HepG2 (cell line): ENCODE data around the gene GPR162. TPM values are rescaled to one million over a fixed set of nuclear protein-coding genes. Genes with fewer than 3 reads are reported as not detected.

Experiments used
- ATAC-seq: fragments of 200-7000 bp; cut with Tn5 transposase; 3 replicates; pipeline ENCODE4 v1.9.1; 2020; ENCODE audit warnings: mild to moderate bottlenecking, moderate library complexity
- BruUV-seq: library from RNA; stranded (reverse); fragments of 400-500 nt; replicated peaks from 2 replicates; lab custom pipeline; 2021; lab: Mats Ljungman, UMichigan
- CTCF ChIA-PET: fragments of 300-600 bp; formaldehyde crosslinking; extraction: SDS; loops from one replicate; lab custom pipeline; 2021; ENCODE audit warnings: low total read pairs, inconsistent platforms, low intra/inter-chr PET ratio; lab: Yijun Ruan, JAX
- POLR2A ChIA-PET: fragments of 350-600 bp; sonication (Branson Sonifier 250); formaldehyde crosslinking; loops from one replicate; lab custom pipeline; 2020; ENCODE audit warnings: antibody characterized with exemption, inconsistent platforms; lab: Yijun Ruan, JAX
- DNase-seq: peaks from one replicate; pipeline ENCODE4 v3.0.0-alpha.2; 2015; ENCODE audit warnings: low spot score
- FAIRE-seq: peaks from 3 replicates; lab custom pipeline; 2011; peaks lifted over from hg19 to GRCh38; lab: Jason Lieb, UNC
- H2AFZ ChIP-seq: one replicate; pipeline ENCODE4 v1.6.1; 2011; ENCODE audit warnings: low read length, inconsistent platforms
- H3K27ac ChIP-seq: fragments of 300-600 bp; 3 replicates; pipeline ENCODE4 v1.8.0; 2011; ENCODE audit warnings: mixed run types, mild to moderate bottlenecking, mixed read lengths, low read length, inconsistent platforms; ENCODE audit not compliant: insufficient read depth; ENCODE audit errors: extremely low read length
- H3K27me3 ChIP-seq, 2 experiments: fragments of 200-600 bp in 1 of 2; 2 replicates in 1 of 2; 3 replicates in 1 of 2; pipeline versions ENCODE4 v1.6.0 to v1.8.0; 2011; ENCODE audit warnings: low read length in 2 of 2, mild to moderate bottlenecking in 2 of 2, moderate library complexity in 2 of 2, inconsistent platforms in 1 of 2; ENCODE audit not compliant: insufficient read depth in 2 of 2, control insufficient read depth in 1 of 2
- H3K36me3 ChIP-seq, 2 experiments: fragments of 200-600 bp in 1 of 2; replicated peaks in 1 of 2; 2 replicates in 1 of 2; 3 replicates in 1 of 2; pipeline versions ENCODE4 v1.5.1 to v1.8.0; 2011; ENCODE audit warnings: low read length in 2 of 2, inconsistent platforms in 1 of 2; ENCODE audit not compliant: insufficient read depth in 2 of 2, control insufficient read depth in 1 of 2
- H3K4me1 ChIP-seq: 2 replicates; pipeline ENCODE4 v1.5.1; 2012; ENCODE audit warnings: low read length, inconsistent platforms; ENCODE audit not compliant: insufficient read depth
- H3K4me2 ChIP-seq: 2 replicates; pipeline ENCODE4 v1.6.0; 2011; ENCODE audit warnings: low read depth, low read length, inconsistent platforms
- H3K4me3 ChIP-seq, 3 experiments: fragments of 200-600 bp in 1 of 3; sonication (generic), shearing (Covaris generic) in 1 of 3; replicated peaks in 1 of 3; 2 replicates each; pipeline ENCODE4 v1.5.1; 2011 to 2016; ENCODE audit warnings: low read length in 3 of 3, inconsistent platforms in 2 of 3, low read depth in 2 of 3, mild to moderate bottlenecking in 2 of 3, control low read depth in 1 of 3, mixed read lengths in 1 of 3; ENCODE audit not compliant: insufficient read depth in 1 of 3
- H3K79me2 ChIP-seq: one replicate; pipeline ENCODE4 v1.6.1; 2011; ENCODE audit warnings: low read length, inconsistent platforms; ENCODE audit not compliant: insufficient read depth
- H3K9ac ChIP-seq: 2 replicates; pipeline ENCODE4 v1.6.0; 2011; ENCODE audit warnings: mild to moderate bottlenecking, low read depth, low read length, inconsistent platforms; ENCODE audit not compliant: insufficient read depth
- H3K9me3 ChIP-seq: 2 replicates; pipeline ENCODE4 v1.5.1; 2012; ENCODE audit warnings: mild to moderate bottlenecking, low read length
- H4K20me1 ChIP-seq: 2 replicates; pipeline ENCODE4 v1.6.0; 2011; ENCODE audit warnings: inconsistent platforms, mild to moderate bottlenecking, low read length, moderate library complexity; ENCODE audit not compliant: insufficient read depth
- ARNT2 ChIP-seq: sonication (generic); formaldehyde crosslinking; IDR thresholded peaks from 2 replicates; pipeline ENCODE4 v1.8.0; 2022; ENCODE audit warnings: mild to moderate bottlenecking, low read depth, missing genetic modification reagents, moderate library complexity
- CREM ChIP-seq, 2 experiments: sonication (generic) in 1 of 2; formaldehyde crosslinking in 1 of 2; IDR thresholded peaks; 2 replicates each; pipeline versions ENCODE4 v1.4.0 to v1.6.1; 2016 to 2020; ENCODE audit warnings: antibody characterized with exemption in 1 of 2, mild to moderate bottlenecking in 1 of 2, missing genetic modification reagents in 1 of 2
- SSRP1 ChIP-seq: IDR thresholded peaks from 2 replicates; pipeline ENCODE4 v1.6.1; 2016; ENCODE audit warnings: control low read depth
- ZFP36 ChIP-seq: fragments of 150-350 bp; IDR thresholded peaks from 2 replicates; pipeline ENCODE4 v1.6.1; 2018; ENCODE audit warnings: borderline replicate concordance, low read length, low read depth; ENCODE audit not compliant: partially characterized antibody
- ZNF253 ChIP-seq: sonication (generic); formaldehyde crosslinking; IDR thresholded peaks from 2 replicates; pipeline ENCODE4 v1.8.0; 2022; ENCODE audit warnings: mild to moderate bottlenecking, missing genetic modification reagents, borderline replicate concordance
- ZNF879 ChIP-seq: sonication (generic); formaldehyde crosslinking; IDR thresholded peaks from 2 replicates; pipeline ENCODE4 v1.8.1; 2023; ENCODE audit warnings: missing genetic modification reagents
- WGBS: methylation state at CpG from one replicate; pipeline ENCODE4 v1.1.6; 2017; ENCODE audit warnings: low lambda C conversion rate; 5-methylcytosine and 5-hydroxymethylcytosine counted together
- in situ Hi-C: cut with HindIII; loops from 2 replicates; pipeline ENCODE4 v1.10.0; 2017; ENCODE audit warnings: low pct_unique_long_range_greater_than_20kb; ENCODE audit not compliant: extremely low pct_ligation_motif_present
- intact Hi-C: fragments of 100-400 bp; cut with micrococcal nuclease; formaldehyde crosslinking; loops from one replicate; pipeline ENCODE4 v1.10.0; 2022; ENCODE audit not compliant: unreplicated experiment
- polyA plus RNA-seq, 8 experiments: library from polyadenylated mRNA; depleted of rRNA in 3 of 8; stranded (reverse) in 7 of 8; unstranded in 1 of 8; fragments of >200 nt; fragmentation: Illumina TruSeq in 4 of 8; extraction: Trizol in 4 of 8; gene quantifications; 2 replicates each; pipeline versions ENCODE4 v1.2.1 to v1.2.3, GENCODE V29; 2011 to 2016; ENCODE audit warnings: low read depth in 4 of 8, missing spikeins in 1 of 8, mixed read lengths in 1 of 8; ENCODE audit not compliant: insufficient read depth in 1 of 8
- total RNA-seq, 5 experiments: library from RNA; depleted of rRNA; stranded (reverse); fragments of >200 nt; fragmentation: Illumina TruSeq; extraction: Trizol; gene quantifications; 2 replicates each; pipeline ENCODE4 v1.2.3, GENCODE V29; 2016; ENCODE audit warnings: low read depth in 1 of 5
- TF ChIP-seq, protein P1 (sequence below): sonication (generic); formaldehyde crosslinking; IDR thresholded peaks from 2 replicates; pipeline ENCODE4 v1.4.0; 2020; ENCODE audit warnings: mild to moderate bottlenecking, missing genetic modification reagents
- TF ChIP-seq, protein P2 (sequence below): sonication (generic); formaldehyde crosslinking; conservative IDR thresholded peaks from 2 replicates; pipeline ENCODE4 v1.5.0; 2020; ENCODE audit warnings: missing genetic modification reagents

The GPR162 gene
- total and polyA plus RNA-seq, 2 of the 13 experiments (the other 11 are each of a cell fraction or from before 2014, with no cell fraction given): 0.08 TPM; not detected in 1

DNA sequence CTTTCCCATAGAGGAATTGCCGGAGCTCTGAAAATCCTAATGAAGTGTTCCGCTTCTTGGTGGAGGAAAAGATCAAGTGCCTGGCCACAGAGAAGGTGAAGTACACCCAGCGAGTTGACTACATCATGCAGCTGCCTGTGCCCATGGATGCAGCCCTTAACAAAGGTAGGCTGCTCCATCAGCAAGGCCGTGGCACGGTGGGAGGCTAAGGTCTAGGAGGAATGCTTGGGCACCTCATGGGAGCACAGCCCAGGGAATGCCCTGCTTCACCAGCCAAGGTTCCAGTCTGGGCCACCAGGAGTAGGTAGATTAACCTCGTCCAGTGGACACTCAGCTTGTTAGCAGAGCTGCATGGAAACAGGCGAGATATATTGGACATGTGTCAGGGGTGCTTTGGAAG is 39.3 kb downstream of the GPR162 start:
- H3K27ac ChIP-seq: no peak overlapping the region
- no peaks in the 10 kb centered on the region for H3K79me2 ChIP-seq
- H3K4me1 ChIP-seq: no peaks in the 10 kb centered on the region
- H3K9ac ChIP-seq: no peak overlapping the region
- POLR2A ChIA-PET: interaction anchor here (1.3 kb wide), 1 partner anchor 9 kb away, joined by 3 read pairs; the partner anchor contains the start of gene USP5
- no peak overlapping the region for H3K4me2 ChIP-seq
- FAIRE-seq (no peak), ATAC-seq (no peak), DNase-seq (no peak)
- H3K4me3 ChIP-seq: no peak overlapping the region
- intact Hi-C loops (no loop called here), in situ Hi-C loops (no loop called here)
- CTCF ChIA-PET: no interaction called here
- TF ChIP-seq ZNF253 (CRISPR knock-in tag) (no peak), ARNT2 (CRISPR knock-in tag) (no peak), SSRP1 (CRISPR knock-in tag) (no peak), ZNF879 (CRISPR knock-in tag) (no peak), CREM (IDR thresholded peaks at IDR 0.05) (no peak), CREM (CRISPR knock-in tag; IDR thresholded peaks at IDR 0.05) (no peak), ZFP36 (no peak)
- TF ChIP-seq, protein P1, sequence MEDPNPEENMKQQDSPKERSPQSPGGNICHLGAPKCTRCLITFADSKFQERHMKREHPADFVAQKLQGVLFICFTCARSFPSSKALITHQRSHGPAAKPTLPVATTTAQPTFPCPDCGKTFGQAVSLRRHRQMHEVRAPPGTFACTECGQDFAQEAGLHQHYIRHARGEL (CRISPR knock-in tag): no peak
- TF ChIP-seq, protein P2, sequence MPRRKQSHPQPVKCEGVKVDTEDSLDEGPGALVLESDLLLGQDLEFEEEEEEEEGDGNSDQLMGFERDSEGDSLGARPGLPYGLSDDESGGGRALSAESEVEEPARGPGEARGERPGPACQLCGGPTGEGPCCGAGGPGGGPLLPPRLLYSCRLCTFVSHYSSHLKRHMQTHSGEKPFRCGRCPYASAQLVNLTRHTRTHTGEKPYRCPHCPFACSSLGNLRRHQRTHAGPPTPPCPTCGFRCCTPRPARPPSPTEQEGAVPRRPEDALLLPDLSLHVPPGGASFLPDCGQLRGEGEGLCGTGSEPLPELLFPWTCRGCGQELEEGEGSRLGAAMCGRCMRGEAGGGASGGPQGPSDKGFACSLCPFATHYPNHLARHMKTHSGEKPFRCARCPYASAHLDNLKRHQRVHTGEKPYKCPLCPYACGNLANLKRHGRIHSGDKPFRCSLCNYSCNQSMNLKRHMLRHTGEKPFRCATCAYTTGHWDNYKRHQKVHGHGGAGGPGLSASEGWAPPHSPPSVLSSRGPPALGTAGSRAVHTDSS: no peak
- no peaks in the 10 kb centered on the region for H3K9me3 ChIP-seq
- WGBS: 99% methylated on average over 7 of the region's 7 CpGs
- H4K20me1 ChIP-seq: no peaks in the 10 kb centered on the region
- BruUV-seq: no TSS peak
- H3K36me3 ChIP-seq: peaks cover 44 to 82% of the 10 kb centered on the region in 2 experiments
- H3K27me3 ChIP-seq: no peaks in the 10 kb centered on the region
- no peak overlapping the region for H2AFZ ChIP-seq
